GM12878 (cell line): Measurements from ENCODE around the gene ZNF213.

Experiments used
- CTCF ChIP-seq, 3 experiments: IDR thresholded peaks in 2 of 3; conservative IDR thresholded peaks in 1 of 3; 2 replicates each; pipeline ENCODE4 v1.5.1; 2011; ENCODE audit warnings: low read depth in 3 of 3, low read length in 3 of 3, mild to moderate bottlenecking in 3 of 3, control low read depth in 2 of 3, moderate library complexity in 2 of 3, inconsistent platforms in 1 of 3, mixed read lengths in 1 of 3; ENCODE audit not compliant: control insufficient read depth in 2 of 3, insufficient read depth in 1 of 3; ENCODE audit errors: extremely low read depth in 1 of 3
- EED ChIP-seq: sonication (generic); IDR thresholded peaks from 2 replicates; pipeline ENCODE4 v1.6.1; 2016; ENCODE audit warnings: antibody characterized with exemption, low read depth
- HDAC2 ChIP-seq: fragments of 200-600 bp; sonication (generic); IDR thresholded peaks from 2 replicates; pipeline ENCODE4 v1.6.1; 2017
- NRF1 ChIP-seq: conservative IDR thresholded peaks from 2 replicates; pipeline ENCODE4 v1.6.1; 2011; ENCODE audit warnings: mild to moderate bottlenecking, low read depth, low read length, improper control_type of control experiment
- SMC3 ChIP-seq: IDR thresholded peaks from 2 replicates; pipeline ENCODE4 v1.6.1; 2011; ENCODE audit warnings: low read length, improper control_type of control experiment, borderline replicate concordance

DNA sequence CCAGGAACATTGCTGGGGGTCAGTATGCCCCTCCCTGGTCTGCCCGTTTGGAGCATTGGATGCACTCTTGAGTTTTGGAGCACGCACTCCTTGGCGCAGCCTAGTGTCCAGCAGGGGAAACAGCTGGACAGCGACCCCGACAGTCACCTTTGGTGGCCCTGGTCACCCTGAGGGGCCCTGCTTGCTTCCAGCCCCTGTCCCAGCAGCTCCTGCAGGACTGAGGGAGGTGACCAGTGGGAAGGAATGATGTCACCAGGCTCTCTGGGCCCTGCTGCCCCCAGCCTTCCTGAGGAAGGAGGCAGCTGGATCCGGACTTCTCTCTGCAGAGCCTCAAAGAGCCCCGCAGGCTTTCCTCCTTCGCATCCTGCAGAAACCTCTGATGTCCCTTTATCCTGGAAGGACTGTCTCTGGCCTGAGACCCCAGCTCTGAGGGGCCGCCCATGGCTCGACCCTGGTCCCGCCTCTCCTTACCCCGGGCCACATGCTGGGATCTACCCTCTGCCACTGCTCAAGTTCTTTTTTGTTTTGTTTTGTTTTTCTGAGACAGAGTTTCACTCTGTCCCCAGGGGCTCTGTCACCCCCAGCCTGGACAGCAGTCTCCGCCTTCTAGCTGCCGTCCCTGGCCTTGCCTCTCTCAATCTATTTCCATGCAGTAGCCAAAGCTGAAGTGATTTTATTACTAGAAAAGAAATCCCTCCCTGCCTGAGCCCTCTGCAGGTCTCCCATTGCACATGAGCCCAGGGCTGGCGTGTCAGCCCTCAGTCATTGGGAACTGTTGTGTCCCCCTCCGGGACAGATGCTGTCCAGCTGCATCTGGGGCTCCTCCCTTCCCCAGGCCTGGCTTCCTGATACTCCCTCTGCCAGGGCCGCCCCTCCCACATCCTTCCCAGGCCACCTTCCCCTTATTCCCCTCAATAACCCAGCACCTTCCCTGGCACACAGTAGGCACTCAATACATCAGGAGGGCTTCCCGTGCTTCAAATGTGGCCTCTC lies 47.3 kb upstream of the ZNF213 start:
- TF ChIP-seq CTCF (IDR thresholded peaks at IDR 0.05 in 2 of 3, conservative IDR thresholded peaks at IDR 0.05 in 1 of 3; ENCODE audit: control insufficient read depth in 2 of 3, extremely low read depth in 1 of 3, insufficient read depth in 1 of 3, low read depth in 3 of 3, low read length in 3 of 3): peak; percentile 23 to 40 (median 38); a peak in 4 of 6 replicates
- no peak for TF ChIP-seq NRF1
- TF ChIP-seq EED: no peak
- TF ChIP-seq HDAC2: no peak
- TF ChIP-seq SMC3: peak; percentile 30; the same call in 1 of the 2 replicates
